H9 (cell line): ENCODE results near the gene MLST8. TPM values are rescaled to one million over a fixed set of nuclear protein-coding genes. Genes with fewer than 3 reads are reported as not detected.

Experiments
- DNase-seq: peaks from one replicate; pipeline ENCODE4 v3.0.0-alpha.2; 2017
- H2AFZ ChIP-seq: one replicate; pipeline ENCODE4 v1.6.1; 2013; ENCODE audit warnings: mild to moderate bottlenecking, low read length, control low read depth, moderate library complexity
- H2AK5ac ChIP-seq: 2 replicates; pipeline ENCODE4 v1.6.1; 2013; ENCODE audit warnings: low read length, control low read depth, mixed read lengths; ENCODE audit not compliant: insufficient read length
- H2BK120ac ChIP-seq: one replicate; pipeline ENCODE4 v1.6.1; 2013; ENCODE audit warnings: low read depth, mild to moderate bottlenecking, low read length, control low read depth, inconsistent platforms; ENCODE audit not compliant: poor library complexity, severe bottlenecking
- H2BK12ac ChIP-seq: 2 replicates; pipeline ENCODE4 v1.6.1; 2013; ENCODE audit warnings: low read length, control low read depth, mixed read lengths, low read depth; ENCODE audit not compliant: insufficient read length
- H2BK15ac ChIP-seq: 2 replicates; pipeline ENCODE4 v1.6.1; 2013; ENCODE audit warnings: low read depth, low read length, control low read depth
- H2BK20ac ChIP-seq: one replicate; pipeline ENCODE4 v1.6.1; 2013; ENCODE audit warnings: low read depth, mild to moderate bottlenecking, low read length, control low read depth, inconsistent platforms; ENCODE audit not compliant: poor library complexity, severe bottlenecking
- H2BK5ac ChIP-seq: 2 replicates; pipeline ENCODE4 v1.6.1; 2013; ENCODE audit warnings: low read length, control low read depth, mixed read lengths; ENCODE audit not compliant: insufficient read length
- H3K14ac ChIP-seq: 2 replicates; pipeline ENCODE4 v1.6.1; 2013; ENCODE audit warnings: low read length, control low read depth; ENCODE audit not compliant: insufficient read depth
- H3K18ac ChIP-seq: 2 replicates; pipeline ENCODE4 v1.6.1; 2013; ENCODE audit warnings: low read depth, mild to moderate bottlenecking, mixed read lengths, low read length, control low read depth; ENCODE audit not compliant: insufficient read length
- H3K23ac ChIP-seq: 2 replicates; pipeline ENCODE4 v1.6.1; 2013; ENCODE audit warnings: low read length, control low read depth, mixed read lengths, low read depth; ENCODE audit not compliant: insufficient read length
- H3K23me2 ChIP-seq: 2 replicates; pipeline ENCODE4 v1.6.1; 2013; ENCODE audit warnings: low read depth, mild to moderate bottlenecking, mixed read lengths, low read length, control low read depth; ENCODE audit not compliant: insufficient read length, poor library complexity, severe bottlenecking
- H3K27ac ChIP-seq: 2 replicates; pipeline ENCODE4 v1.5.1; 2013; ENCODE audit warnings: low read length, control low read depth, mixed read lengths, low read depth; ENCODE audit not compliant: insufficient read length
- H3K27me3 ChIP-seq: 2 replicates; pipeline ENCODE4 v1.6.1; 2013; ENCODE audit warnings: low read length, control low read depth, inconsistent platforms; ENCODE audit not compliant: insufficient read depth
- H3K4ac ChIP-seq: 2 replicates; pipeline ENCODE4 v1.6.1; 2013; ENCODE audit warnings: low read depth, mild to moderate bottlenecking, control low read depth, inconsistent platforms, low read length, moderate library complexity
- H3K4me1 ChIP-seq: 2 replicates; pipeline ENCODE4 v1.6.1; 2013; ENCODE audit warnings: low read length, control low read depth, inconsistent platforms; ENCODE audit not compliant: insufficient read depth
- H3K4me2 ChIP-seq: 2 replicates; pipeline ENCODE4 v1.6.1; 2013; ENCODE audit warnings: low read length, control low read depth, mixed read lengths; ENCODE audit not compliant: insufficient read length, insufficient read depth
- H3K56ac ChIP-seq: 2 replicates; pipeline ENCODE4 v1.6.1; 2013; ENCODE audit warnings: low read depth, mild to moderate bottlenecking, mixed read lengths, low read length, control low read depth; ENCODE audit not compliant: insufficient read length
- H3K79me1 ChIP-seq: 2 replicates; pipeline ENCODE4 v1.6.1; 2013; ENCODE audit warnings: low read depth, mild to moderate bottlenecking, moderate library complexity, low read length, control low read depth, inconsistent platforms; ENCODE audit not compliant: insufficient read depth, poor library complexity, severe bottlenecking
- H3K79me2 ChIP-seq: 2 replicates; pipeline ENCODE4 v1.6.1; 2013; ENCODE audit warnings: low read length, control low read depth, inconsistent platforms; ENCODE audit not compliant: insufficient read depth
- H3K9ac ChIP-seq: 2 replicates; pipeline ENCODE4 v1.6.1; 2013; ENCODE audit warnings: low read length, control low read depth, mixed read lengths; ENCODE audit not compliant: insufficient read length; ENCODE audit errors: extremely low read depth
- H3K9me3 ChIP-seq: one replicate; pipeline ENCODE4 v1.6.1; 2013; ENCODE audit warnings: low read depth, low read length, inconsistent platforms; ENCODE audit not compliant: control insufficient read depth
- H3T11ph ChIP-seq: one replicate; pipeline ENCODE4 v1.6.1; 2013; ENCODE audit warnings: mild to moderate bottlenecking, low read length, control low read depth, inconsistent platforms
- H4K20me1 ChIP-seq: one replicate; pipeline ENCODE4 v1.6.1; 2013; ENCODE audit not compliant: control insufficient read depth, insufficient read length, insufficient read depth
- H4K5ac ChIP-seq: 2 replicates; pipeline ENCODE4 v1.6.1; 2013; ENCODE audit warnings: low read depth, mild to moderate bottlenecking, mixed read lengths, low read length, control low read depth; ENCODE audit not compliant: insufficient read length
- H4K8ac ChIP-seq: replicated peaks from 2 replicates; pipeline ENCODE4 v1.6.1; 2013; ENCODE audit warnings: low read length, control low read depth, mixed read lengths, low read depth; ENCODE audit not compliant: insufficient read length
- H4K91ac ChIP-seq: 2 replicates; pipeline ENCODE4 v1.6.1; 2013; ENCODE audit warnings: low read depth, mild to moderate bottlenecking, moderate library complexity, mixed read lengths, low read length, control low read depth; ENCODE audit not compliant: insufficient read length
- H3K27ac Mint-ChIP-seq, 3 experiments: 2 replicates in 2 of 3; 3 replicates in 1 of 3; pipeline ENCODE4 v1.8.0; 2020 to 2021; ENCODE audit warnings: mixed read lengths in 3 of 3, mild to moderate bottlenecking in 1 of 3, moderate library complexity in 1 of 3
- H3K27me3 Mint-ChIP-seq: 2 replicates; pipeline ENCODE4 v1.8.0; 2021; ENCODE audit warnings: low read depth, mild to moderate bottlenecking, moderate library complexity, mixed read lengths
- H3K36me3 Mint-ChIP-seq, 3 experiments: 2 replicates in 2 of 3; 3 replicates in 1 of 3; pipeline ENCODE4 v1.8.0; 2020 to 2021; ENCODE audit warnings: low read depth in 3 of 3, mixed read lengths in 3 of 3; ENCODE audit not compliant: insufficient read depth in 1 of 3
- H3K4me1 Mint-ChIP-seq, 2 experiments: 2 replicates each; pipeline ENCODE4 v1.8.0; 2020; ENCODE audit warnings: mixed read lengths in 2 of 2
- H3K4me3 Mint-ChIP-seq, 2 experiments: 2 replicates in 1 of 2; 3 replicates in 1 of 2; pipeline ENCODE4 v1.8.0; 2020 to 2021; ENCODE audit warnings: mild to moderate bottlenecking in 2 of 2, mixed read lengths in 2 of 2, moderate library complexity in 1 of 2
- H3K9me3 Mint-ChIP-seq, 2 experiments: 2 replicates in 1 of 2; 3 replicates in 1 of 2; pipeline ENCODE4 v1.8.0; 2020; ENCODE audit warnings: mild to moderate bottlenecking in 2 of 2, mixed read lengths in 2 of 2, moderate library complexity in 1 of 2
- CTCF ChIP-seq: fragments of 200-600 bp; sonication (generic); conservative IDR thresholded peaks from 3 replicates; pipeline ENCODE4 v1.8.0; 2021; ENCODE audit warnings: antibody characterized with exemption, mild to moderate bottlenecking
- WGBS: extraction: QIAGEN DNeasy Blood & Tissue Kit; methylation state at CpG from one replicate; pipeline ENCODE4 v1.1.7; 2013; ENCODE audit warnings: missing lambda C conversion rate, low lambda C conversion rate, mixed read lengths; ENCODE audit not compliant: insufficient read length; ENCODE audit errors: extremely low coverage; 5-methylcytosine and 5-hydroxymethylcytosine counted together
- total RNA-seq: library from RNA; stranded (reverse); gene quantifications from 2 replicates; pipeline ENCODE4 v1.2.1, GENCODE V29; 2021

MLST8 gene
- total RNA-seq, 1 experiment from 2014 or later: 74.5 TPM

DNA sequence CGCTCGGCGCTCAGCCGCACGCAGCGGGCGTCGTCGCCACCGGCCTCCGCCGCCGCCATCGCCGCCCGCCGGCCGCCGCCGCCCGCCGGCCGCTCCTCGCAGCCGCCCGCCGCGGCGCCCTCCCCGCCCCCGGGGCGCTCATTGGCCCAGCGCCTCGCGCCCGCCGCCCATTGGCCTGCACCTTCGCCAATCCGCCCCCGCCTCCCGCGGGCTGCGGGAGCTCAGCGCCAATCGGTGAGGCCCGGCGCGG, 9.4 kb downstream of the MLST8 start, which contains the start of gene PGP:
Gene PGP, minus strand, starts transcription at position 122 of the 250 bp plus-strand sequence. Its CDS starts 63 bp downstream, at position 59.
- H3K18ac ChIP-seq: peak within 1 kb of the TSS; percentile 99
- Mint-ChIP-seq H3K4me1 (peaks cover 13 to 18% of the 10 kb centered on the region in 2 experiments), H3K9me3 (no peaks in the 10 kb centered on the region), H3K4me3 (peak within 1 kb of the TSS; percentile 78 to 92), H3K36me3 (peaks cover 9 to 24% (median 17%) of the 10 kb centered on the region in 3 experiments; a peak in 6 of 7 replicates), H3K27ac (peak within 1 kb of the TSS; percentile 97 to 98 (median 98)), H3K27me3 (no peaks in the 10 kb centered on the region)
- H2AK5ac ChIP-seq: no peak within 1 kb of the TSS
- peak within 1 kb of the TSS; percentile 94 for H2BK5ac ChIP-seq
- H4K8ac ChIP-seq: no peak within 1 kb of the TSS
- no peak within 1 kb of the TSS for H3K23ac ChIP-seq
- H3K4me1 ChIP-seq: no peaks in the 10 kb centered on the region
- H3K79me1 ChIP-seq: peaks cover 6% of the 10 kb centered on the region
- peak within 1 kb of the TSS; percentile 71 for H3K56ac ChIP-seq
- H3K4me2 ChIP-seq: peak within 1 kb of the TSS; percentile 76
- H3K79me2 ChIP-seq: peaks cover 6% of the 10 kb centered on the region; the same call in 1 of the 2 replicates
- H4K91ac ChIP-seq: no peak within 1 kb of the TSS
- no peak within 1 kb of the TSS for H2BK120ac ChIP-seq
- no peak within 1 kb of the TSS for H2BK20ac ChIP-seq
- H3K9ac ChIP-seq: peak within 1 kb of the TSS; percentile 99
- peak within 1 kb of the TSS; percentile 96 for H2BK12ac ChIP-seq
- no peaks in the 10 kb centered on the region for H4K20me1 ChIP-seq
- no peak within 1 kb of the TSS for H2BK15ac ChIP-seq
- DNase-seq: no peak
- no peaks in the 10 kb centered on the region for H3K9me3 ChIP-seq
- peak within 1 kb of the TSS; percentile 98 for H4K5ac ChIP-seq
- peak within 1 kb of the TSS; percentile 97 for H3K14ac ChIP-seq
- no peak within 1 kb of the TSS; the same call in 1 of the 2 replicates for H3K4ac ChIP-seq
- no peak for TF ChIP-seq CTCF
- H3T11ph ChIP-seq: peak within 1 kb of the TSS; percentile 89
- no peaks in the 10 kb centered on the region for H3K27me3 ChIP-seq
- peaks cover 8% of the 10 kb centered on the region for H3K23me2 ChIP-seq
- peak within 1 kb of the TSS; percentile 99 for H3K27ac ChIP-seq
- WGBS: no CpG with 5 or more reads among the region's 48 CpGs
- H2AFZ ChIP-seq: no peak within 1 kb of the TSS
